ENCODE results near the gene TMX3.
A peak's percentile ranks its signal among the peaks of the same experiment; 100 is the strongest.

Gene TMX3, protein sequence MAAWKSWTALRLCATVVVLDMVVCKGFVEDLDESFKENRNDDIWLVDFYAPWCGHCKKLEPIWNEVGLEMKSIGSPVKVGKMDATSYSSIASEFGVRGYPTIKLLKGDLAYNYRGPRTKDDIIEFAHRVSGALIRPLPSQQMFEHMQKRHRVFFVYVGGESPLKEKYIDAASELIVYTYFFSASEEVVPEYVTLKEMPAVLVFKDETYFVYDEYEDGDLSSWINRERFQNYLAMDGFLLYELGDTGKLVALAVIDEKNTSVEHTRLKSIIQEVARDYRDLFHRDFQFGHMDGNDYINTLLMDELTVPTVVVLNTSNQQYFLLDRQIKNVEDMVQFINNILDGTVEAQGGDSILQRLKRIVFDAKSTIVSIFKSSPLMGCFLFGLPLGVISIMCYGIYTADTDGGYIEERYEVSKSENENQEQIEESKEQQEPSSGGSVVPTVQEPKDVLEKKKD

DNA sequence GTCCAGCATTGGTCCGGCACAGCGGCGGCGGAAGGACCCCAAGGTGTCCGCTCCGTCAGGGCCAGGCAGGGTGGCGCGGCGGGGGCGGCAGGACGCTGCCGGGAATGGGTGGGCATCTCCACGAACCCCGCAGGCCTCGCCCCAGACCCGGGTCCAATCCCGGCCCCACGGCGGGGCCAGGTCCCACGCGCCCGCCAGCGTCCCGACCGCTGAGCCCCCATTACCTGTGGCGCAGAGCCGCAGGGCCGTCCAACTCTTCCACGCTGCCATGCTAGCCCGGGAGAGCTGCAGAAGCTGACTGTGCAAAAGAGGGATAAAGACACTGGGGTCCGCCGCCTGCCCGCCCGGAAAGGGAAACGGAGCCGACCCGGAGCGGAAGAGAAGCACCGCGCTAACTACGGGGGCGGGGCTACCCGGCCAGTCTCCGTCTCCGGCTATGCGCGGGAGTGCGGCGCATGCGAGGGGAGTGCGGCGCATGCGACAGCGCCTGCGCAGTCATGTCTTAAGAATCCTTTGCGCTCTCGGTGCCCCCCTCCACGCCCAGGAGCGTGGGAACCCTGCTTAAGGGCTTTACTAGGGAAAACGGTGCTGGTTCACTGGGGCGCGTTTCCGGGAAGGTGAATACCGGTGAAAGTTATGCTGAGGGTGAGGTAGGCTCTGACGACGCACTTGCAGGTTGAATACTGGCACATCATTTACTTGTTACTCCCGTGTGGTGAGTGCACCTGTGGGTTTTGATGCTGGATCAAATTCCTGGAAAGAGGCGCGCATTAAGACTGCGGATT lies at the start of gene TMX3:
Gene TMX3 (minus strand): TSS at position 397 of the 785 bp plus-strand sequence. CDS start 127 bp downstream, at position 270.
- DNase-seq, result peak; percentile 95

DNA sequence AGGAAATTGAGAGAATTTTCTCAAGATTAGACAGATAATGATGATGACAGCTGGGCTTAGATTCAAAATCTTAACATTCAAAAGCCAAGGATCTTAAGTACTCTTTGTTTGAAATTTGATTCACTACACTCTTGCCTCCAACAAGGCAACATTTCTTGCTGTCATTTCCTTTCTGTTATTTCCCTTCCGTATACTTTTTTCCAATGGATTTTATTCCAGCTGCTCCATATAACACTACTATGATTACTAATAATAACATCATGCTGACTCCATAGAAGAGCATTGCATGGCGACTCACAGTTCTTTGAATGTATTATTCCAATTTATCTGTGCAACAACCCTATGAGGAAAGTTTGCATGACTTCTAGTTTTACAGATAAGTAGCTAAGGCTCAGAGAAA lies 49.1 kb upstream of the TMX3 start:
- DNase-seq, result no peak

DNA sequence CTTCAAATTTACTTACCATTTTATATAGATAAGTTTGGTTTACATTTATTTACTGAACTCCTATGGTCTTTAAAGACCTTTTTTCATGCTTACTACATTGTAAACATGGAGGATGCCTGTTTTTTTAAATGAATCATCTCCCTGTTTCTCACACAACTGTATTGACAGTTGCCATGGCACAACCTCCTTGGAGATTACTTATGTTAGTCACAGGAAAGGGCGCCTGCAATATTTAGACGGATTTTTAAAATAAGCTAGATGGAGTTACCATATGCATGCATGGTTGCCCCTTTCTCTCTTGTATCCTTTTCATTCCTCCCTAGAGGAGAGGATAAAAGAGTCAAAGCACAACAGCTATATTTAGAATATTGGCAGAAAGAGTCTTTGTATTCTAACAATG lies 48.2 kb upstream of the TMX3 start:
- DNase-seq, result no peak

DNA sequence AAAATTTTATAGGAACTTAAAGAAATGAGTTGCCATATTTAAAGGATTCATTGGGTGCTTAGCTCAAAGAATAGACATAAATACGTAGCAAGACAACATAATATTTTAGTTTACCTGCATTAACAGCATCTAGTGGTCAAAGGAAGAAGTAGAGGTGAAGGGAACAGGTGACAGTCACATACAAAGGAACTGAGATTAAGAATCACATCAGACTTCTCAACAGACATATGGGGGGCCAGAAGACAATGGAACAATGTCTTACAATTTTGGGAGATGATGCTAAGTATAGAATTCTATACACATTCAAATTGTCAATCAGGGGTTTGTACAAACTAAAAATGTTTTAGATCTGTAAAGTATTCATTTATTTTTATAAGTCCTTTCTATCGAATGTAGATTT lies 44.4 kb upstream of the TMX3 start:
- DNase-seq, result no peak

DNA sequence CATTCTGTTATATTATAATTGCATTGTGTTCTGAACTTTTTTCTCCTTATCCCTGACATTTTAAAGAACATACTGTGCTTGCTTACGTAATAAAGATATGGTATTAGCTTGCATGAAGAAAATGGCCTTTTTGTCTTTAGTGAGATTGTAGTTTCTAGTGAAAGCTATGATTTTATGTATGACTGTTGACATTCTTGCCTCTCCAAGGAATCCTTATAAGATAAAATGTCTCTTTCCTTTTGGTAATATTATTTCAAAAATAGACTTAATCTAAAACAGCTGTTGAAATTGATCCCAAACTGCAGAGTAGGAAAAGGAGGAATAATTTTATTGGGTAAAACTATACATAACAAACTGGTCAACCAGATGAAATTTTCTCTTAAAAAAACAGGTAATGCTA lies 42.2 kb upstream of the TMX3 start:
- no peak for DNase-seq

DNA sequence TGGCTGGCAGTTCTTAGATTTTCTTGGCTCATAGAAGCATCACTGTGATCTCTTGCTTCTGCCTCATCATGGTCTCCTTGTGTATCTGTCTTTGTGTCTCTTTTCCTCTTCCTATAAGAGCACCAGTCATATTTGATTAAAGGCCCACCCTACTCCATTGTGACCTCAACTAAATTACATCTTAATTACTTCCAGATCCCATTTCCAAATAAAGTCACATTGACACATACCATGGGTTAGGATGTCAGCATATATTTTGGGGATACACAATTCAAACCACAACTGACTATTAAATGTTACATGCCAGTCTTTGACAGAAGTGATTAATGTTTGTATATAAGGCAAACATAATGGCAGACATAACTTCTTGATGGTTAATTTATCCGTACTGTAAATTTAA lies 27.3 kb upstream of the TMX3 start:
- no peak for DNase-seq

DNA sequence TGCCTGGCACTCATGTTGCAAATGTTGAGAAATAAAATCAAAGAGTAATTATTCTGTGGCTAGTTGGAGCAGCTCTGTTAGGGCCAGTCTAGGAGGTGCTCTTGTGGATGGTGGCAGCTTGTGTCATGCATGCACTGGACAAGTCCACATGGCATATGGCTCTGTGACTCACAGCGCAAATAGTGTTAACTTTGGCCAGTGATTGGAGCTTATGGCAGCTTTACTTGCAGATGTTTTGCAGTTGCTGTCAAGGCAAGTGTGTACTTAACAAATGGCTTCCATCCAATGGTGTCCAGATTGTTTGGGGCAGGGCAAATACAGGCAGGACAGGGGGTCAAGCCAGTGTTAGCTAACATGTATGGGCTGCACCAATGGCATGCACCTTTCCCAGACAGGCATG lies 26.1 kb upstream of the TMX3 start:
- no peak for DNase-seq

DNA sequence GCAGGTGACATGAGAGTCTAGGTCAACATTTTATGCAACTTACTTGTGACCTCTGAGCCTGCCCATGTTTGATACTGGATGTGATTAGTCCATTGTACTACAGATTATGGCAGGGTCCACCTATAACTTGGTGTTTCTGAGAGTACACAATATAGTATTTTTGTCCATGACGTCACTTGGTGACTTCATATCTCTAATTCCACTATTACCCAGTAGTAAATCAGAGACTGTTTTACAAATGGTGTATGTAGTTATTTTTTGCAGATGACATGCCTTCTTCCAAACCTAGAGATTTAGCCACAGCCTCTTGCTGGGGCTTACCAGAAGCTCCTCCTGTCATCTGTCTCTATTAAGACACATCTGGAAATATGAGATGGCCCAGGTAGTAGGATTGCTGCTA lies 24.6 kb upstream of the TMX3 start:
- DNase-seq, result no peak

DNA sequence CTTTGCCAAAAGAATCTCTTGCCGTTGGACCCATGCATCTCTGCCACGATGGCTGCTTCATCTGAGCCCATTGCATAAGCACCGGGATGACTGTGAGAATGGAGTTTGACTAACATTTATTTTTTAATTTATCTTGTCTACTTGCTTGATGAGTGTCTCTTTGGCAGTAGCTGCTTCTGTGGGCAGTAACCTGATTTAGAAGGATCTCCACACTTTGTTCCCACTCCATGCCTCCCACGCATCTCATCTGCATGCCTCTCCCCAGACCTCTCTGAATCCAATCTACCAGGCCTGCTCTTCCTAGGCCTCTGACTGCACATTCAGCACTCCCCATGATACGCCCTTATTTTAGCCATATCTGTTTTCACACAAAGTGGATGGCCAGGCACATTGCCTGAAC lies 23.7 kb upstream of the TMX3 start:
- no peak for DNase-seq

DNA sequence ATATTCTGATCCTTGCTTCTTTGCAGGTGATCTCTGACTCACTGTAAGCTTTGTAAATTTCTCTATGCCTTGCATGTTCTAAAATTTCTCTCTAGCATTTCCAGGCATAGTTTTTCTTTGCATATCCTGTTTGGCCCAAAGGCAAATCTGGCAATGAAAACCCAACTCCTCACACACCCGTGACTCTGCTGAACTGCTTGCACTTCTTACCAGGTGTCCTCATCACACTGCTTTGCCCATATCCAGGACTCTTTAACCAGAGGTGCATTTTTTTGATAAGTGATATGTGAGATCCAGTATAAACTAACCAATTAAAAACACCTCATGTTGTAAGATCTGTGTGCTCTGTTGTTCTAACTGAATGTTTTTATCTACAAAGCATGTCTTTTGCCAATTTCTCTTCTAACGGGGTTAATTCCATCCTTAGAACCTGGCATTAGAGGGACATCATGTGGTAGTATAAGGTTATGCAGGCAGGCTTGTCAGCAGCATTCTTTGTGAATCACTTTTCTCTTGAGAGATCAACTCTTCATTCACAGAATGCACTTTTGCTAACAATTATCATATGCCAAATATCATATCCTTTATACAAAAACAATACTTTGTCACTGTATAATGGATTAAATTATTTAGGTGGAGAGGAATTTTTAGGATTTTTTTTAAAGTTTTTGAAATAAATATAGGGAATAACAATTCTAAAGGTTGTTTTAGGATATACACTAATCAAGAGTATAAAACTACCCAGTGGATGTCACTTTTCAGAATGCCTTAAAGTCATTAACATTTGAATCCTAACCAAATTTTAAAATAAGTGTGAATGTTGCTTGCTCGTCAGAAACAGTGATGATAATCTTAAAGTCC lies 20.8 kb upstream of the TMX3 start:
- DNase-seq, result no peak

DNA sequence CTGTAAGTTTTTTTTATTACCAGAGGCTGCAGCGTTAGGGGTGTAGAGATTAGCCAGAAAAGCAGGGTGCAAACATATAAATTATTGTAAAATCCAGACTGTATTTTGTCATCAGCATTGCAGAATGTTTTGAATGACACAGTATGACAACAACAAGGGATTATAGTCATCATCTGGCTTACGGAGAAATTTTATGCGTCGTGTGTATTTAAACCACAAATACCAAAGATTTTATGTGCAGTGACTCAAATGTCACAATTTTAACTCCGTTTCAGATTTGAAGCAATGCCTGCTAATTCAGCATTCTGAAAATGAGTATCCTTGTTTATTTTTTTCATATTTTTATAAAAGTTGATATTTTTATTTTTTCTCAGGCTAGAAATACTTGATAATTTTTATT lies 19.4 kb upstream of the TMX3 start:
- no peak for DNase-seq

DNA sequence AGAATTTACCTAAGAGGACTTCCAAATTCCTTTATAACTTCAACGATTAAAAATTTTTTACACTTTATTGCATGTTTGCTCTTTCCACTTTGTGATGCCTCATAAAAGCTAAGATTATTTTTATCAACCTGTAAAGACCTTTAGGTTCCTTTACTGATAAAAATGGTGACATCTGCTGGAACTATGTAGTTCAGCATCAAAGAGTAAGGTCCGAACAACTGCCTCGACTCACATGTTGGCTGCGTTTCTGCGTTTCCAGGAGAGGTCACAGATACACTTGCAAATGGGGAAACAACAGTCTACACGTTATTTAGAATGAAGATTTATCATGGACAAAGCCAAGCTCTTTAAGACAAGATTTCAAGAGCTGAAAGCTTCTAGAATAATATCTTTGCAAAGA lies 18.8 kb upstream of the TMX3 start:
- no peak for DNase-seq

DNA sequence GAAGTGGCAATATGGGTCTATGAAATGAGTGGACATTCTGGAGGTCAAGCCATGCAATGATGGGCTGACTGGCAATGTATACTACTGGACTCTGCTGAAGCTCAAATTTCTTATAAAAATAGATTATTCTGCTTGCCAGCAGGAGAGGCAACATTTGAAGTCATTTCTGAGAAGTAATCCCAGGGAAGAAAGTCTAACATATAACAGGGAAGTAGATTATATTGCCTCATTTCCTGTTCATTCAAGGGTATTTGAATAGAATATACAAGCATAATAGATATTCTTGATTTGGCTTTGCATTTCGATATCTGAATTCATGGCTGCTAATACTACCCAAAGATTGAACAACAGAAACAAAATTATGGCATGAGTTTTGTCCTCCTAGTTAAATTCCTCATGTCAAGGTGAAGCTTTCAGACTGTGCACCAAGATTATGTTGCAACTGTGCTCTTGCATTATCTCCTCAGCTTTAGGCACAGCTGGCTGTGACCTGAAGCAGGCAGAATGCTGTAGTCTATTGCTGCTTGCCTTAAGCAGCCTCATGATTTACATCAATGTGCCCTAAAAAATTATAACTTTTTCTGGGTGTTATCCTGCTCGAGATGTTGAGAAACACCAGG lies 13.3 kb upstream of the TMX3 start:
- DNase-seq, result no peak

DNA sequence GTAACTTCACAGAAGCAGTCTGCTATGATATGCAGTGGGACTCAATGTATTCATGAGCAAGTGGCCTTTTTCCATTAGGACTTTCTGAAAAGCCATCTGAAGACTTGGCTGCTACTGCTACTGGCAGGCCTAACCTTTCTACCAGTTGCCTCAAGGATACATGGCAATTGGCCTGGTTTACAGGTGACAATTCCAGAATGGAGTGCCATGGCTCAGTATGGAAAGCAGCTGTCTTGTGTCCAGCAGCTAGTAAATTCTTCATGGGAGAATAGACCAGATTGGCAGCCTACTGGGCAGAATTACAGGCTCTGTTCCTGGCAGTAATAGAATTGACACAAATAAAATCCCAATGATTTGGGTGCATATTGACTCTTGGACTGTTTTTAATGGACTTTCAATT lies 12.6 kb upstream of the TMX3 start:
- DNase-seq, result no peak

DNA sequence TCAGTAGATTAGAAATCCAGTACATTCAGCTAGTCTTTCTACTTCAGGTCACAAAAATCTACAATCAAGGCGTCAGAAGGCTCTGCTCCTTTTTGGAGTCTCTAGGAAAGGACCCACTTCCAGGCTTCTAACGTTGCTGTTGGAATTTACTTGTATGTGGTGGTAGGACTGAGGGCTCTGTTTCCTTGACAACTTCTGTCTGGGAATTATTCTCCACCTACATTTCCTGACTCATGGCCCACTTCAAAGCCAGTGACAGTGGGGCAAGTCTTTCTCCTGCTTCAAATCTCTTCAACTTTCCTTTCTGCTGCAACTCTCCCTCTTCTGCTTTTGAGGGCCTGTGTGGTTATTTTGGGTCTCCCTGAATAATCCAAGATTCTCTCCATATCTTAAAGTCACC lies 10.4 kb upstream of the TMX3 start:
- no peak for DNase-seq

DNA sequence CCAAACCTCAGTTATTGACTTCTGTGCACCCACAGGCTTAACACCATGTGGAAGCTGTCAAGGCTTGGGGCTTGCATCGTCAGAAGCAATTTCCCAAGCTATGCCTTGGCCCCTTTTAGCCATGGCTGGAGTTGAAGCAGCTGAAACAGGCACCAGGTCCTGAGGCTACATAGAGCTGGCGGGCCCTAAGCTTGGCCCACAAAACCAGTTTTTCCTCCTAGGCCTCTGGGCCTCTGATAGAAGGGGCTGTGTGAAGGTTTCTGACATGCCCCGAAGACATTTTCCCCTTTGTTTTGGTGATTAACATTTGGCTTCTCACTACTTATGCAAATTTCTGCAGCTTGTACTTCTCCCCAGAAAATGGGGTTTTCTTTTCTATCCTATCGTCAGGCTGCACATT lies 9.1 kb upstream of the TMX3 start:
- no peak for DNase-seq

DNA sequence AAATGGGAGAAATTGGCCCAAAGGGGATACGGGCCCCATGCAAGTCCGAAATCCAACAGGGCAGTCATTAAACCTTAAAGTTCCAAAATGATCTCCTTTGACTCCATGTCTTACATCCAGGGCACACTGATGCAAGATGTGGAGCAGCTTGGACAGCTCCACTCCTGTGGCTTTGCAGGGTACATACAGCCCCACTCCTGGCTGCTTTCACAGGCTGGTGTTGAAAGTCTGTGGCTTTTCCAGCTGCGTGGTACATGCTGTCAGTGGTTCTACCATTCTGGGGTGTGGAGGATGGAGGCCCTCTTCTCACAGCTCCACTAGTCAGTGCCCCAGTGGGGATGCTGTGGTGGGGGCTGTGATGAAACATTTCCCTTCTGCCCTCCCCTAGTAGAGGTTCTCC lies 8.6 kb upstream of the TMX3 start:
- DNase-seq, result no peak

DNA sequence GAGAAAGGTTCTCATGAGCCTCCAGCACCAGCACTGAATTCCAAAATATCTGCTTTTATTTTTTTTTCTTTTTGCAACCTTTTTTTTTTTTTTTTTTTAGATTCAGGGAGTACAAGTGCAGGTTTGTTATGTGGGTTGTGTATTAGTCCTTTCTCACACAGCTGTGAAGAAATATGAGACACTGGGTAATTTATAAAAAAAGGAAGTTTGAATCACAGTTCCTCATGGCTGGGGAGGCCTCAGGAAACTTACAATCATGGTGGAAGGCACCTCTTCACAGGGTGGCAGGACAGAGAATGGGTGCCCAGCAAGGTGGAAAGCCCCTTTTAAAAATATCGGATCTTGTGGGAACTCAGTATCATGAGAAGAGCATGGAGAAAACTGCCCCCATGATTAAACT lies 7.9 kb upstream of the TMX3 start:
- no peak for DNase-seq

DNA sequence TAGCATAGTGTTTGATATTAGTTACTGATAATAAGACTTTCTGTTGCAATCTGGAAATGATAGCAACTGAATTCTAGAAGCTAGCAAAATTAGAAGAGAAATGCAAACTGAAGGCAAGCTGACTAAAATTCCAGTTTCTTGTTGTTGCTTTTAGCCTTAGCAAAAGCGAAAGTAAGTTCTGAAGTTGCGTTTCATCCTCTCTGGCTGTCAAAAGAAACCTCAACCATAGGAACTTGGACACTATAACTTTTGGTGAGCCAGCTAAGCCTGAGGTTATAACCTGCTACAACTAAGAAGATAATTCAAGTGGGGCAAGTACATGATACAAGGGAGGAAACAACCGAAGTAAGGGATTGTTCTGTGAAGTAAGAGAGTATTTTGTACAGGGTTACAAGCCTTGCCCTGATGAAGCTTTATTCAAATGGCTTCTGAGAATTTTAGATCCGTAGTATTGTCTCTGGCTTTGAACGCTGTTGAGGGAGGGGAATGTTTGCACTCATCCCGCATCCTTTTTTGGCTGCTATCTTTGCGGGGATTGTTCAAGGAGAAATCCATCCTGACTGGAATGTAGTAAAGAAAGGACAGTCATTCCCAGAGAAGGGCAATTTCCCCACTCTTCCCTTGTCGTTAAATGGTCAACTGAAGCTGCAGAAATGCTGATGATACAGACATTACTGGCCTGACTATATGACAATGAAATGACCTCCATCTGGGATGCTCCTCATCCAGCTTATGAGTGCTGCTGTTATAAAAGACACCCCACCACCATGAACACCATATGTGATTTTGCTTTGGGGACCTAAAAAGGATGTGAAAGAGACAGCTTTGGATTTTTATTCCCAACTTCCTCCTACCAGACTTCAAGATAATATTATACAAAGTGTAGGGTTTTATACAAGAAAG lies 7.0 kb upstream of the TMX3 start:
- DNase-seq, result no peak

DNA sequence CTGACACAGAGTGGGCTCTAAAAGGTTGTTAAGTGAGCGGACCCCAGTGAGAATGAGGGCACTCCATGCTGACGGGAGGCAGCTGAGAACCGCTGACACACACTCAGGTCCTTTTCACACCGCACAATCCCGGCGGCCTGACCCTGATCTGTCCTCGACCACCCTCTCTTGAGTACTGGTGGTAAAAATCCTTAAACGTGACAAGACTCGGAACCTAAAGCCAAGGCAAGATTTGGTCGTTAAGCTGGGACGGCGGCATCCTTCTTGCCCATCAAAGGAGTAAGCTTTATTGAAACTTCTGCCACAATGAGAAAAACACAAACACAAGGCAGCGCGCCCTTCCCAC lies 569 bp downstream of the TMX3 start:
- peak; percentile 28 for DNase-seq

DNA sequence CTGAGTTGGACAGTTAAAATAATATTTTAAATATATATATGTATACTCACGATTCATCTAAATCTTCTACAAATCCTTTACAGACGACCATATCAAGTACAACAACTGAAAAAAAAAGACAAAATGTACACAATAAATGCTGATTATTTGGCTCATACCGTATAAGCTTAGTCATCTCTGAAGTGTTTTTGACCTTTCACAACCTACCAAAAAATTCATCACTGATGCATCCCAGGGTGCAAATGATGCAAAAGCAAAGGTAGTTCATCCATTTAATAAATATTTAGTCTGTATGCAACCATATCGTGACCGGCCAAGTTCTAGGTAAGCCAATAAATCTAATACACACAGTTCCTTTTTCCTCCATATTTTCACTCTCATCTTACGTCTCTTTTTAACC lies 1.1 kb downstream of the TMX3 start:
- DNase-seq, result no peak

DNA sequence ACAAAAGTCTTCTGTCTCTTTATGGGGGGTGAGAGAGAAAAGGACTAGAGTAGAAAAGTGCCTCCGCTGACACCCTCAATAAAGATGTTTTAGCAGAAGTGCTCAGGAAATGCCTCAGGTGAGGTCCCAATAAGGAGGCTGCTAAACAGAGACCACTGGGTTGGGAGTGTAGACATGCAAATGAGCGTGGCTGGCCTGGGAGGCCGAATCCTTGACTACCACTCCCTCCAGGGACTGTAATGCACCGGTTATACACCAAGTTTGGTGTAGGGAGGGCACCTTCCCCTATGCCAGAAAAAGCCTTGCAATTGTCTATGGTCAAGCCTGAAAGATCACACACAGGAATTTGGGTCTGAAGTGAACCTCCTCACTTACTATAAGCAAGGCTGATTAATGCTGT lies 1.8 kb downstream of the TMX3 start:
- no peak for DNase-seq

Data from stimulated activated CD4-positive, alpha-beta T cell treated with anti-CD3 and anti-CD28 coated beads, Interleukin-15, amount 100 ng/mL, for 24 hours (primary cell).